ENCODE measurements around the gene ACLY. TPM values are rescaled to one million over a fixed set of nuclear protein-coding genes. Genes with fewer than 3 reads are reported as not detected.

ACLY gene
- total and polyA plus RNA-seq, 2 of the 13 experiments (the other 11 are each of a cell fraction or from before 2014, with no cell fraction given), result 111 to 218 TPM

GRCh38 chr17:41914358-41914766 lies 4.4 kb downstream of the ACLY start (continued):
- TF ChIP-seq HOXA9 (CRISPR knock-in tag; IDR thresholded peaks at IDR 0.05; ENCODE audit: borderline replicate concordance), result no peak
- TF ChIP-seq ZNF143 (CRISPR knock-in tag; IDR thresholded peaks at IDR 0.05), result no peak
- TF ChIP-seq RFXANK (CRISPR knock-in tag; IDR thresholded peaks at IDR 0.05), result no peak
- TF ChIP-seq ZBTB38 (CRISPR knock-in tag; IDR thresholded peaks at IDR 0.05), result 0 out of 2 replicates have a peak, but pooled peaks have one; percentile 51
- no peak for TF ChIP-seq TIGD3 (CRISPR knock-in tag; IDR thresholded peaks at IDR 0.05; ENCODE audit: borderline replicate concordance)
- no peak for TF ChIP-seq IRF9 (CRISPR knock-in tag; IDR thresholded peaks at IDR 0.05; ENCODE audit: borderline replicate concordance)
- TF ChIP-seq HOXA3 (CRISPR knock-in tag; IDR thresholded peaks at IDR 0.05), result peak; percentile 19; the same call in 1 of the 2 replicates
- TF ChIP-seq HNF4A (CRISPR knock-in tag; IDR thresholded peaks at IDR 0.05), result peak; percentile 53; the same call in 1 of the 2 replicates
- TF ChIP-seq ZNF782 (CRISPR knock-in tag; IDR thresholded peaks at IDR 0.05; ENCODE audit: borderline replicate concordance), result no peak
- no peak for TF ChIP-seq PHF5A (CRISPR knock-in tag; IDR thresholded peaks at IDR 0.05; ENCODE audit: low read depth, unreplicated experiment)
- TF ChIP-seq ZNF710 (CRISPR knock-in tag; IDR thresholded peaks at IDR 0.05; ENCODE audit: borderline replicate concordance), result peak; percentile 69; the same call in 1 of the 2 replicates
- 0 out of 2 replicates have a peak, but pooled peaks have one; percentile 27 for TF ChIP-seq ZFY (CRISPR knock-in tag; IDR thresholded peaks at IDR 0.05)
- 0 out of 2 replicates have a peak, but pooled peaks have one; percentile 71 for TF ChIP-seq ZNF740 (CRISPR knock-in tag; IDR thresholded peaks at IDR 0.05)
- no peak for TF ChIP-seq DNMT1 (CRISPR knock-in tag; IDR thresholded peaks at IDR 0.05)

Measured in HepG2 (cell line).